Glomerular visceral epithelial cell (primary cell): ENCODE data around the gene VGLL2.

Experiments used
- DNase-seq: peaks from one replicate; pipeline ENCODE4 v3.0.0-alpha.2; 2016; ENCODE audit errors: extremely low spot score

Gene VGLL2

DNA sequence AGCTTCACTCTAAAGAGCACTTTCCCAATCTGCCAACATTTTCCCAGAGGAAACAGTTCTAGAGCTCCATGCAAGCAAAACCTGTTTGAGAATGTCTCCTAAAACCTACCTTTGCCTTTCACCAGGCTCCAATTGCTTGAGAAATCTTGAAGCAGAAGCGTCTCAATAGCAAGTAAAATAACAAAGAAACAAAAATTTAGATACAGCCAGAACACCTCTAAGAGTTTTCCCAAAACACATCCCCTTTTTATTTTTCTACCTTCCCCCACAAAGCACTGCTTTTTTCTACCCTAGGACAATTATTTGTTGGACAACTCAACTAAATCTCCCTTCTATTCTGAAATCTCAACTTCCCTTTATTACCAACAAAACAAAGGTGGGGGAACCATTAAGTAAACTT is 3.6 kb downstream of the VGLL2 start:
- DNase-seq = no peak

DNA sequence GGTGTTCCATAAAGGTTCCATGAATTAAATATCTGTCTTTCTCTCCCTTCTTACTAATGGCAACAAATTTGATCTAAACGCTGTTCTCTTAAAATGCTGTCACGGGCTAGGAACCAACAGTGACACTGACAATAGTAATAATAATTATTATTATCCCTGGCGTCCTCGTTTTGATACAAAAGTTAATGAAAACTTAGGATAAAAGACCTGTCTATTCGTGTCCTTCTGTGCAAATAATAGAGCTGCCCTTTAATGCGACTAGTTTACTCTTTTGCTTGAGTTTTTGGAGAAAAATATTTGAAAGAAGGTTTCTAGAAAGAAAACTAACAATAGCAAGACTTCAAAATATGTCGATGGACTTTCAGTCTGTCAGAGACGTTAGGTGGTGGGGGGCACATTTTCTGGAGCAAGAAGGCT is 4.3 kb downstream of the VGLL2 start:
- no peak for DNase-seq

DNA sequence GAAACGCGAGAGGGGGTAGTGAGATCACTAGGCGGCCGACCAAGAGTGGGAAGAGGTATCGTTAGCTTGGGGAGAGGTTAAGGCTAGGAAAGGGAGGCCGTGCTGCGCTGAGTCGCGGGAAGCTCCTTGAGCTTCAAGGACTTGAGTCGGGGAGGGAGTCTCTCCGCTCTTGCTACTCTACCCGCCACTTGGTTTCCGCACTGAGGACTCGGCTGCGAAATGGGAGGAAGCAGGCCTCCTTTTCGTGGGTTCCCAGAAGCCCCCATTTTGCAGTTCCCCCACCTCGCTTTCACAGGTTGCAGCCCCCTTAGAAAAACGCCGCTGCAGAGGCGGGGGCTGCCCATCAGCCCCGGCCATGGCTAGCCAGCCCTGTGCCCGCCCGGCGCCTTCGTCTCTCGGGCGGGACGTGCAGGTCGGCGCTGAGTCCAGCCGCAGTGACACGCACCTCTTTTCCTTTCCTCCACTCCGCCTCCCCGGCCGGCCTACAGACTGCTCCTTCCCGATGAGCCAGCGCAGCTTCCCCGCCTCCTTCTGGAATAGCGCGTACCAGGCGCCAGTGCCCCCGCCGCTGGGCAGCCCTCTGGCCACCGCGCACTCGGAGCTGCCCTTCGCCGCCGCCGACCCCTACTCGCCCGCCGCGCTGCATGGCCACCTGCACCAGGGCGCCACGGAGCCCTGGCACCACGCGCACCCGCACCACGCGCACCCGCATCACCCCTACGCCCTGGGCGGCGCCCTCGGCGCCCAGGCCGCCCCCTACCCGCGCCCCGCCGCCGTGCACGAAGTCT is 4.9 kb downstream of the VGLL2 start:
- no peak for DNase-seq

DNA sequence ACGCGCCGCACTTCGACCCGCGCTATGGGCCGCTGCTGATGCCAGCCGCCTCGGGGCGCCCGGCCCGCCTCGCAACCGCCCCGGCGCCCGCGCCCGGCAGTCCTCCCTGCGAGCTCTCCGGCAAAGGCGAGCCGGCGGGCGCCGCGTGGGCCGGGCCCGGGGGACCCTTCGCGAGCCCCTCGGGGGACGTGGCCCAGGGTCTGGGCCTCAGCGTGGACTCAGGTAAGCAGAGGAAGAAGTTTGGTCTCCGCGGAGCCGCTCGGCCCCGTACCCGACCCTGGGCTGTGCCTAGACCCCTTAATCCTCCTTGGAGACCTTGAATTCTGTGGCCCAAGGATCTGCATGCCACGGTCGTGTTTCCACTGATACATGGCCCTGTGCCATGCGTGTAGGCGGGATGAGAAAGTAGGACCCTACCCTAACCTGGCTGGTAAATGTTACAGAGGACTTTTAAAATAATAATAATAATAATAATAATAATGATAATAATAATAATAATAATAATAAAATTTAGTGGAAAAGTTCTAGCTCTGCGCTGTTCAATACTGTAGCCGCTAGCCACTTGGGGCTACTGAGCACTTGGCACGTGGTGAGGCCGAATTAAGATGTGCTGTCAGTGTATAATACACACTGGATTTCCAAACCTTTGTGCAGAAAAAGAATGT is 5.6 kb downstream of the VGLL2 start:
- no peak for DNase-seq

DNA sequence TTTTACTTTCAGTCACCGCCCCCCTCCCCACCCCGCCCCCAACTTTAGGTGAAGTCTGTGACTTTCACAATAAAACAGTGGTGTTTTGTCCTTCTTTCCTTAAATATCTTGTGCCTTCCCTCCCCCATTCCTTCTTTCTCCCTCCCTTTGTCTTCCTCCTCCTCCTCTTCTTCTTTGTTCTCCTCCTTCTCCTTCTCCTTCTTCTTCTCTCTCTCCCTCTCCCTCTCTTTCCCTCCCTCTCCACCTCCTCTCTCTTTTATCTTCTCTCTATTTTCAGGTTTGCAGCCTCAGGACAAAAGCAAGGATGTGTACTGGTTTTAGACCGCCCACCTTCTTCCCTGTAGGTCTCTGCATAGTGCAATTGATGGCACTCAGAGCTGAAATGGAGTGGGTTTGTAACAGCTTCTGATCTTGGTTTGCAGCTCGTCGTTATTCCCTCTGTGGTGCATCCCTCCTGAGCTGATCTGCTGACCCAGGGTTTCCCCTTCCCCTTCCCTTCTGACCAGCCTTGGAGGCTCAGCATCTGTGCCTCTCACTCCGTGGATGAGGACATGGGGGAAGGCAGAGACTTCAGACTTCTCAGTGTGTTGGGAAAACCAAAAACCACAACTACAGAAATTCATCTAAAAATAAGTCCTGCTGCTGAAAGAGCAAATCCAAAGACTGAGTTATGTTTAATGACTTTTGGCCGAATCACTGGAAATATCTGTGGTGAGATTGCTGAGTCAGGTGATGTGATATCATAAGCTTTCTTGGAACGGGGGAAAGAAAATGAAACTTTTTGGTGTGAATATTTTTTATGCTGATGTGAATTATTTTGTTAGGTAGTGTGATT is 6.9 kb downstream of the VGLL2 start:
- DNase-seq = no peak

DNA sequence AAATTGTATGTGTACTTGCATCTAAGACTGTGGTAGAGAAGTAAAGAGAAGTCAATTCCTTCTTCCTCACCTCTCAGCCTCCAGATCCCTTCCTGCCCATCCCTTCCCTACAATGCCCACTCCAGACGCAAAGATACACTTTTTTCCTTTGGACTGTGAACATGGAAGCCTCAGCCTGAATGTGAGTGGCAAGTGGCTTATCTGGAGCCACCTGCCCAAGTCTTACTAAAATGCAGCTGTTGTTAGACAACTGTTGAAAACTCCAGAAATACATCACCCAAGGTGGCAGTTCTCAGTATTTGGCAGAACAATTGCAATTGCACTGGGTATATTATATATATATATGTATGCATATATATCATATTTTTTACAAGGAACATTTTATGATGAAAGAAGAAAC is 7.5 kb downstream of the VGLL2 start:
- no peak for DNase-seq

DNA sequence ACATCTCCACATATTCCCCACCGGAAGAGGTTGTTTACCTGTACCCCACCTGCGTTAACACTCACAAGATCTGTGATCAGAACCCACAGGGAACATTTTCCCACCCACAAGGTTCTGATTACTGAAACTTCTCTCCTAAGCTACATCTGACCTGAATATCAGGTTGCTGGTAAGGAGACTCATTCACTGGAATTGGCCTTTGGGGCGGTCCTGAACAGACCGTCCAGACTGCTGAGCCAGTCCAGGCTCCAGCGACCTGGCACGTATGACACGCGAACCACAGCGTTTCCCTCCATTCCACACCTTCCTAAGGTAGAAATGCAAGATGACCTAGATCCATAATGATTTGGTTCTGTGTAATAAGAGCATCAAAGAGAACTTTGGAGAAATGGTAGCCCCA is 9.8 kb downstream of the VGLL2 start:
- DNase-seq = no peak

DNA sequence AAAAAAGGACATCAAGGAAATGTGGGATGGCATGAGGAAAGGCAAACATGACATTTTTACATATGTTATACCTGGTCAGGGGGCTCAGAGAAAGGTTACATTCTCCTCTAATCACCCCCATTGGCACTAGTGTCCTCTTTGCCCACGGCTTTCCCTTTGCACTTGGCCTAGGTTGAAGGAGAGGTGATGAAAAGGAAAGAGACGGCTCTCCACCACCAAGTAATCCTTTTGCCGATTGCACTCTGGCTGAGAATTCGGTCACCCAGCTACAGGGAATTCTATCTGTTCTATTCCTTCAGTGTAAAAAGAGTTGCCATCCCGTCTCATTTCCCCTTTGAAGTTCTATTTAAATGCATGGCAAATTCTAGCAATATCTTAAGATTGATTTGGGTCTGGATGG is 10.4 kb downstream of the VGLL2 start:
- DNase-seq = no peak

DNA sequence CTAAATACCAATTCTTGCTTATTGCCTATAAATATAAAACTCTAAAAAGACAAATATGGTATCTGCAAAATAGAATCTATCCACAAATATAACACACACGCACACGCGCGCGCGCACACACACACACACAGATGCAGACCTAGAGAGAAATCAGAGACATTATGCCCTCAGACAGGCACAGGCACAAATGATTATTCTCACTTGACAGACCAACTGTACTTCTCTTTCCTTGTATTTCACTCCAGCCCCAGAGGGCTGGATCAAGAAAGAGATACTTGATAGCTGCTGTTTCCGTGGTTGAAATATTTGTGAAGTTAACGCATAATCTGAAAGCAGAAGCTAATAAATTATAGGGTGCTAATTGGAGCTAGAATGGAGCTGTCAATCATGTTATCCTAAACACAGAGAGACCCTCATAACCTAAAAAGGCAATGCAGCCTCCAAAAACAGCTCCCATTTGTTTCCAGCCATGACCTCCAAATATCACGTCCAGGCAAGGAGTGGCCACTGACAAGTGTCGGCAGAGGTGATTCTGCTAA is 11.5 kb downstream of the VGLL2 start:
- DNase-seq = no peak

DNA sequence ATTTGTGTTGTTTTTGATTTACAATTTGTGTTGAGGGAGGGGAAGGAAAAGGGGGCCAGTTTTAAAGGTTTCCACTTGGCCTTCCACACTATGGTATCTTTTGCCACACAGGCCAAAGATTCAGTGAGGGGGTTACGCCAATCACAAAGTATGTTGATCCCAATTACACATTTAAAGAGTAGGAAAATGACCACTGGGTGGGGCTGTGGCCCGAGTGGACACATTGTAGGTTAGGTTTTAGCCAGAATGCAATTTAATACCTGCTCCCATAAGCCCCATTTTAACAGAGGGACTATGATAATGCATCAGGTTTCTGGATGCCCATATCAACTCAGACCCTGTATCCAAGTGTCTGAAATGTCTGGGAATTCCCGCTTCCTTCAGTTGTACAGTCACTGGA is 15.6 kb downstream of the VGLL2 start:
- no peak for DNase-seq

DNA sequence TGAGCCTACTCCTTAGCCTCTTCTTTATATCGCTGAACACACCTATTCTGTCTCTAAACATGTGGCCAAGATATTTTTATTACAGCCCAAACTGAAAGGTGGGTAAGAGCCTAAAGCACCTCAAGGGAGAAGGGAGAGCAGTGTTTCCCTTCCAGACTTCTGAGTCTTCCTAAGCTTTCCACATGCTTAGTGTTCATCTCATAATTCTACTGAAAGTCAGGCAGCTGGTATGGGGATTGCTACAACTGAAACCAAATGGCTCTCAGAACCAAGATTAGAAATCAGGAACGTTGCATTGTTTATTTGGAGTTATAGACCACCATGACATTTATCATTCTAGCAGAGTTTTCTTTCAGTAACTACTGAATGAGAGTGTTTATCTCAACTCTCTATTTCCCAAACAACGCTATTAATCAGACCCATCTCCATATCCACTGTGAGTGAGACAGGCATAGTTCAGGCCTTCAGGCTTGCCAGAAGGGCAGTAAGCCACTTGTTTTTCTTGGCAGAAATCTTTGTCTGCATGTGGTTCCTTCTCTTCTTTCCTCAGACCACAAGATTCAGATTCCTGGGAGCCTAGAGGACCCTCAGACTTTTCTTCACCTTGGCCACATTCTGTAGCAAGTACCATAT is 22.8 kb downstream of the VGLL2 start:
- DNase-seq = no peak

DNA sequence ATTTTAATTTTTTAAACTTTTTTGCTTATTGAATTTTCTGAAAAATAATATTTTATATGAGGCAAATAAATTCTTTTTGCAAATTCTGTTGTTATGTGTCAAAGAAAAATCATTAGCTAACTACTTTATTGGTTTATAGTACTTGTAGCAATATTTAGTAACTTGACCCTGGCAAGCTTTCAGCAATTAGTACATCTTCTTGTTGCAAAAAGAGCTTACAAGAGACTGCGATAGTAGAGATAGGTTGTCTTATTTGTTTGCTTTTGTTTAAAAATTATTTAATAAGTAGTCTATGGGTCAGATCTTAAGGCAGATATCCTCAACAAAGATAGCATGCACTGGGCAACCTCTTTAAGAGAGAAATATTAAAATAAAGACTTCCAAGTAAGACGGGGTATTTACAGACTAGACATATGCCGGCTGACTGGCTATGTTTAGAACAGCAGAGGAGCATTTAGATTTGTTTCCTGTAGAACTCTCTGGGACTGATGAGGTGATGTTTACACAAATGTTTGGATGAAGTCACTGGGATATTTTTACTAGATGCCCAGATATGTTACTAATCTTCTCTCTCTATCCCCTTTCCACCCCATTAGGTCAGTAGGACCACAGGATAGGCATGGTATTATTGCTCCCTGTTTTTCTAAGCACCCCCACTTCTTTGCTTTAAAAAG is 25.0 kb downstream of the VGLL2 start:
- DNase-seq = no peak

DNA sequence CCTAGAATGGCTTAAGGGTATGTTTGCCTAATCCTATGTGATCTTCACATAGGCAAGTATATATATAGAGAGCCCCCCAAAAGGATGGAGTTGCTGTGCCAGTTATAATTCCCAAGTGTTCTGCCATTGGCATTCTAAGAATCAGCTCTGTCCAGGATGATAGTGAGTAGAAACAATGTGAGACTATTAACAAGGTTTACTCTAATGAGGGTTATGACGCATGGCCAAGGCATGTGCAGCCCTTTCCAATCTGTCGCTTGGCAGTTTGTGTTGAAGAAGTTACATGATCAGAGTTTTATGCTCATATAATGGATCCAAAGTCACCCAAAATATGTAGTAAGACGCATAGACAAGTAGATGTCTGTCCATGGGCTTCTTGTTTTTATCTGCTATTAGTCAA is 33.6 kb downstream of the VGLL2 start:
- DNase-seq = no peak

DNA sequence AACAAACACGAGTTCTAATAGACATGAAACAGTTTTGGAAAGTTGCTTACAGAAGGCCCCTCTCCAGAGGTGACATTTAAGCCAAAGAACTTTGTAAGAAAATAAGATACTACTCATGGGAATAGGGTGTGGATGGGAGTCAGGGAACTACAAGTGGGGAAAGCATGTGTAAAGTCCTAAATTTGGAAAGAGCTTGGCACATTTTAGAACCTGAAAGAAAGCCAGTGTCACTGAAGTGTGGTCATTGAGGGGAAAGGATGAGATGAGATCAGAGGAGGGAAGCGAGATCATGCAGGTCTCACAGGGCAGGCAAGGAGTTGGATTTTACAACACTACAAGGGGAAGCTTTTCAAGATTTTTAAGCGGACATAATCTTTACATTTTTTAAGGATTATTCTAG is 38.0 kb downstream of the VGLL2 start:
- no peak for DNase-seq

DNA sequence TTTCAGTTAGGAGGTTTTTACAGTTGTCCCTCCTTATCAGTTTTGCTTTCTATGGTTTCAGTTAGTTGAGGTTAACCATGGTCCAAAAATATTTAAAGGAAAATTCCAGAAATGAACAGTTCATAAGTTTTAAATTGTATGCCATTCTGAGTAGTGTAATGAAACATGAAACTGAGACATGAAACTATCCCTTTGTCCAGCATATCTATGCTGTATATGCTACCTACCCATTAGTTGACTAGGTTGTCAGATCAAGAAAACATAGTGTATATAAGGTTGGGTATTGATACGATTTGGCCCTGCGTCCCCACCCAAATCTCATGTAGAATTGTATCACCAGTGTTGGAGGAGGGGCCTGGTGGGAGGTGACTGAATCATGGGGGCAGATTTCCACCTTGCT is 39.1 kb downstream of the VGLL2 start:
- DNase-seq = no peak

DNA sequence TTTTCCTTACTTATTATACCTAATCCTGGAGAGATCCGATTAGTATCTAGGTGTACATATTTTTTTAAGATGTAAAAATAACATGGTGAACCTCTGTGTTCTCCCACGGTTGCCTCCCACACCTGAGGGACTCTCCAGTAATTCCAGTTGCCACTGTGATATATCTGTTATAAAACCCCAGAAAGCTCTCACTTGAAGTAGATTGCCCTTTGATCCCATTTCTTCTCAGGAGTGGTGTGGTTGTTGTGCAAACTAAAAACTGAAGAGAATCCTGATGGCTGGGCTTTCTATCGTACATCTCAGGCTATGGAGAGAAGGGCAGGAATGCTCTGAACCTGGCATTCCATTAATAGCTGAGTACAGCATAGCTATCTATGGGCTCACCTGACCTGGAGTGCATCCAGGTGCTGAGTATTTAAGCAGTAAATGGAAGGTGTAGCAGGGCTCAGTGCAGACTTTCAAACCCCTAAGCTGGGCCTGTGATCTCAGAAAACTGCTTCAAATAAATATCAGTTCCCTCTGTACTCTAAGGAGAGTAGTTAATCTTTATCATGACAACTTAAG is 41.0 kb downstream of the VGLL2 start:
- DNase-seq = no peak

DNA sequence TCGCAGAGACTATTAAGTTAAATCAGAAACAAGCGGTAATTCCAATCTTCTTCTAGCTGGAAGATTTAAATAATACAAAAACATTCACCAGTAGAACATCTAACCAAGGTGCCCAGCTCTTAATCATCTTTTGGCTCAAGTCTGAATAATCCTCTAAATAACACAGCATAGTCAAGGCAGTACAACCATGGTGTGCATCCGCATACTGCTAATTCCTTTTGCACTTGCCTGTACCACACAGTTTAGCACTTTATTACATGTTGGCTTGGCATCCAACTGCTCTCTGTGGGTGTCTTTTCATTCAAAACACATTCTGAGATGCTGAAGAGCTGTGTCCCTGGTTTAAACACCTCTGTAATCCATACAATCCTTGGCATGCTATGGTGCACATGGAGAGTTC is 42.3 kb downstream of the VGLL2 start:
- no peak for DNase-seq

DNA sequence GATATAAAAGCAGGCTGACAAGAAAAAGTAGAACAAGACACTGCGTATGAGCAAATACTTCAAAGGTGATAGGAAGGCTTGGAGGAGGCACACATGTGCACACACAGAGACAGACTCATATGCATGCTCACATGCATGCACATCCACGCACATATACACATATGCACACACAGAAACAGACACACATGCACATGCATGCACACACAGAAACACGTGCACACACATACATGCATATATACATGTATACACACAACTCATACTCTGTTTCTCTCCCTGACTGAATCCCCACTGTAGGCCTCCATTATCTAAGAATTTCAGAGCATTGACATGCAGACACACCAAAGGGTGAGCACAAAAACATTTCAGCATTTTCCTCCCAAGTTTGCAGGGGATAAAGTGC is 43.7 kb downstream of the VGLL2 start:
- DNase-seq = no peak

DNA sequence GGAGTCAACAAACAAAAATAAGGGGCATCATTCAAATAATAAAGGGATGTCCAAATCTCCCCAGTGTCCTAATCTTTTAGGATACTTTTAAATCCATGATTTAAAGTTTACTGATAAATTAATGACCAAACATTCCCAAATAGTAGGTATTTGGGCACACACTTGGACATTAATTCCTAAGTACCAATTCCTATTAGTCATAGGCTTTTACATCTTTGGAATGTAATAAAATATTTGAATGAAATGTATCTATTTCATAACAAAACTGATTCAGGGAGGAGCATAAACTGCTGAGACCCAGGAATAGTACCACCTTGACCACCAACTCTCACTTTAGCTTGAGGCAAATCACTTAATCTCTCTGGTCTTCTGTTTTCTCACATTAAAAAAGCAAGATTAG is 44.3 kb downstream of the VGLL2 start:
- no peak for DNase-seq

DNA sequence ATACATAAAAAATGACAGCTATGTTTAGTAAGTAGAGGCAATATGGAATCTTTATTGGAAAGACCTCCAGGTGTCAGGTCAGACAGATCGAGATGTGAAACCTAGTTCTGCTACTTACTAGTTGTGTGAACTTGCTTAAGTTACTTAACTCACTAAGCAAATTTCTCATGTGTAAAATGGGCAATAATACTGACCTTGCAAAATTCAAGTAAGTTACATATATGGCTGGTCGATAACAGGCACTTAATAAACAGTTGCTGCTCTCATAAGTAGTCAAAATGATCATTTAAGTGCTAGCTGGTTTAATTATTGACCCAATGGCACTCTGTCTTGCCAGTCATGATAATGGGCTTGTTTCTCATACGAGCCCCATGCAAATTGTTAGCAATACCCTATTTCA is 46.0 kb downstream of the VGLL2 start:
- DNase-seq = no peak

DNA sequence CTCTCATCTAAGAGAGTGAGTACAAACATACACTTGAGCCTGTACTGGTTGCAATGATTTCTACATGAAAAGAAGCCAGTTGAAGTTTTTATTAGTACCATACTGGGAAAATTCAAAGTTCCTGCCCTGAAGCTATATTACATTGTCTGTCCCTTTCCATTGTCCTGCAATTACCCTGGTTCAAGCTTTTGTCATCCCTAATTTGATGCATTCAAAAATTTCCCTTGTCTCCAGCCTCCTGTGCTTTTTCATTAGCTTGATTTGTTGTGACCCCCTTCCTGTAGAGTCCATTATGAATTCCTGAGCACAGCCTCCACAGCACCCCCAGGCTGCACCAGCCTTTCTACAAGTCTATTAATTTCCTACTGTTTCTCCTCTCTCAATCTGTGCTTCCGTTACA is 46.4 kb downstream of the VGLL2 start:
- DNase-seq = no peak
